ENCODE measurements around the gene CROCC.

The CROCC gene

DNA sequence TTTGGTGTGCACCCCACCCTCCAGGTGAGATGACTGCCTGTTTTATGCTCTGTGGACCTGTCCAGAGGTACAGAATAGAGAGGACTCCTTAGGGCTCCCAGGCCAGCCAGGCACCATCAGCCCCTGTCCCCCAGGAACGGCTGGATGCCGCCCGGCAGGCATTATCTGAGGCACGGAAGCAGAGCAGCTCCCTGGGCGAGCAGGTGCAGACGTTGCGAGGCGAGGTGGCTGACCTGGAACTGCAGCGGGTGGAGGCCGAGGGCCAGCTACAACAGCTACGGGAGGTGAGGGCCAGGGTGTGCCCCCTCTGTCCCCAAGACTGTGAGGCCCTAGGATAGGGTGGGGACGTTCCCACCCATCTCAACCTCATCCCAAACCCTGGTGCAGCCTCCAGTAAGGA is 47.9 kb downstream of the CROCC start:
- TF ChIP-seq FOXP2 (optimal IDR thresholded peaks at IDR 0.05; ENCODE audit: borderline replicate concordance, extremely low read depth, extremely low read length, insufficient read depth) (no peak), POLR2AphosphoS5 (IDR thresholded peaks at IDR 0.05; ENCODE audit: low read depth, low read length) (no peak; the same call in 1 of the 2 replicates), TAF1 (IDR thresholded peaks at IDR 0.05; ENCODE audit: borderline replicate concordance, insufficient read depth, low read length) (no peak), SIN3A (IDR thresholded peaks at IDR 0.05; ENCODE audit: borderline replicate concordance, insufficient read depth, low read length) (no peak)
- TF ChIP-seq, protein P1, sequence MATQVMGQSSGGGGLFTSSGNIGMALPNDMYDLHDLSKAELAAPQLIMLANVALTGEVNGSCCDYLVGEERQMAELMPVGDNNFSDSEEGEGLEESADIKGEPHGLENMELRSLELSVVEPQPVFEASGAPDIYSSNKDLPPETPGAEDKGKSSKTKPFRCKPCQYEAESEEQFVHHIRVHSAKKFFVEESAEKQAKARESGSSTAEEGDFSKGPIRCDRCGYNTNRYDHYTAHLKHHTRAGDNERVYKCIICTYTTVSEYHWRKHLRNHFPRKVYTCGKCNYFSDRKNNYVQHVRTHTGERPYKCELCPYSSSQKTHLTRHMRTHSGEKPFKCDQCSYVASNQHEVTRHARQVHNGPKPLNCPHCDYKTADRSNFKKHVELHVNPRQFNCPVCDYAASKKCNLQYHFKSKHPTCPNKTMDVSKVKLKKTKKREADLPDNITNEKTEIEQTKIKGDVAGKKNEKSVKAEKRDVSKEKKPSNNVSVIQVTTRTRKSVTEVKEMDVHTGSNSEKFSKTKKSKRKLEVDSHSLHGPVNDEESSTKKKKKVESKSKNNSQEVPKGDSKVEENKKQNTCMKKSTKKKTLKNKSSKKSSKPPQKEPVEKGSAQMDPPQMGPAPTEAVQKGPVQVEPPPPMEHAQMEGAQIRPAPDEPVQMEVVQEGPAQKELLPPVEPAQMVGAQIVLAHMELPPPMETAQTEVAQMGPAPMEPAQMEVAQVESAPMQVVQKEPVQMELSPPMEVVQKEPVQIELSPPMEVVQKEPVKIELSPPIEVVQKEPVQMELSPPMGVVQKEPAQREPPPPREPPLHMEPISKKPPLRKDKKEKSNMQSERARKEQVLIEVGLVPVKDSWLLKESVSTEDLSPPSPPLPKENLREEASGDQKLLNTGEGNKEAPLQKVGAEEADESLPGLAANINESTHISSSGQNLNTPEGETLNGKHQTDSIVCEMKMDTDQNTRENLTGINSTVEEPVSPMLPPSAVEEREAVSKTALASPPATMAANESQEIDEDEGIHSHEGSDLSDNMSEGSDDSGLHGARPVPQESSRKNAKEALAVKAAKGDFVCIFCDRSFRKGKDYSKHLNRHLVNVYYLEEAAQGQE (IDR thresholded peaks at IDR 0.05; ENCODE audit: insufficient read depth in 1 of 2, low read depth in 2 of 2, low read length in 2 of 2): no peak

DNA sequence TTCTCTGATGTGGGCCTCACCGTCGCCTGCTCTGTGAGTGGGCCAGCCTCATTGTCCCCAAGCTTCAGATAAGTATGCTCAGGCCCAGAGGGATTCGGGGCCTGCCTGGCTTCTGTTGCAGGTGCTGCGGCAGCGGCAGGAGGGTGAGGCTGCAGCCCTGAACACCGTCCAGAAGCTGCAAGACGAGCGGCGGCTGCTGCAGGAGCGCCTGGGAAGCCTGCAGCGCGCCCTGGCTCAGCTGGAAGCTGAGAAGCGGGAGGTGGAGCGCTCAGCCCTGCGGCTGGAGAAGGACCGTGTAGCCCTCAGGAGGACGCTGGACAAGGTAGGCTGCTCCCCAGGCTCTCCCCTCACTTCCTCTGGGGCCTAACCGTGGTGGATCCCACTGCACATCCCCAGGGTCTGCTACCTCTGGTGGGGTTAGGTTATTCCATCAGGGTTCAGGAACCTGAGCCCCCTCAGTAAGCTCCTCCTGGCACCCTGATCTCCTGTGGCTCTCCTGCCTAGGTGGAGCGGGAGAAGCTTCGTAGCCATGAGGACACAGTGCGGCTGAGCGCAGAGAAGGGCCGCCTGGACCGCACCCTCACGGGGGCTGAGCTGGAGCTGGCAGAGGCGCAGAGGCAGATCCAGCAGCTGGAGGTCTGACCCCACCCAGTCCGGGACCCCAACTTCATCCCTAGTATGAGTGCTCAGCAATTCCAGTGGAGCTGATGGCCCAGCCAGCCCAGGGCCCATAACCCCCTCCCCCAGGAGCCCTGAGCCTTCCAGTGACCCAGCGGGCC is 48.6 kb downstream of the CROCC start:
- TF ChIP-seq POLR2AphosphoS5 (IDR thresholded peaks at IDR 0.05; ENCODE audit: low read depth, low read length) (no peak), SIN3A (IDR thresholded peaks at IDR 0.05; ENCODE audit: borderline replicate concordance, insufficient read depth, low read length) (no peak), TAF1 (IDR thresholded peaks at IDR 0.05; ENCODE audit: borderline replicate concordance, insufficient read depth, low read length) (no peak), FOXP2 (optimal IDR thresholded peaks at IDR 0.05; ENCODE audit: borderline replicate concordance, extremely low read depth, extremely low read length, insufficient read depth) (no peak)
- TF ChIP-seq, protein P1 (IDR thresholded peaks at IDR 0.05; ENCODE audit: insufficient read depth in 1 of 2, low read depth in 2 of 2, low read length in 2 of 2): no peak

DNA sequence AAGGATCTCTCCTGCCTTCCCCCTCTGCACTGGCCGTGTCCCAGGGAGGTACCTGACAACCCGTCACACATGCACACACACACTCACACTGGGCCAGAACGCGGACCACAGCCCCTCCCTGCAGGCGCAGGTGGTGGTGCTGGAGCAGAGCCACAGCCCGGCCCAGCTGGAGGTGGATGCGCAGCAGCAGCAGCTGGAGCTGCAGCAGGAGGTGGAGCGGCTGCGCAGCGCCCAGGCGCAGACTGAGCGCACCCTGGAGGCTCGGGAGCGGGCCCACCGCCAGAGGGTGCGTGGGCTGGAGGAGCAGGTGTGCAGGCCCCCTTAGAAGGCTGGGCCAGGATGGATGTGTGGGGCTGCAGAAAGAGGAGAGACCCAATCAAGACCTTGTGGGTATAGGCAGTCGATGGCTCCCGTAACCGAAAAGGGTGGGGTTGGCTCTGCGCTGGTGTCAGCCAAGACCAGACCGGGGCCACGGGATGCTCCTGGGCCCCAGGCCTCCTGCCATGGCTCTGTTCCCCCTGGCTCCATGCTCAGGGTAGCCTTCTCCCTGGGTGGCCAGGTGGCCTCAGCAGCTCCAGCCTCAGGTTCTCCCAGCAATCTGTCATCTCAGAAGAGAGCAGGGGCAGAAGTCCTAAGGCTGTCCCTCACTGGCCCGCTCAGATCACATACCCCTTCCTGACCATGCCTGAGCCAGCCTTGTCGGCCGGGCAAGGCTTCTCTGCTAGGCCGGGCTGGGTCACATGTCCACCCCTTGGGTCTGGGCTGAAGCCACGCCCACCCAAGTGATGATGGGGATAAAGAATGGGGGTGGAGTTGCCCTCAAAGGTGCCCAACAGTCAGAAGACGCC is 49.8 kb downstream of the CROCC start:
- TF ChIP-seq FOXP2 (optimal IDR thresholded peaks at IDR 0.05; ENCODE audit: borderline replicate concordance, extremely low read depth, extremely low read length, insufficient read depth) (no peak), SIN3A (IDR thresholded peaks at IDR 0.05; ENCODE audit: borderline replicate concordance, insufficient read depth, low read length) (no peak), TAF1 (IDR thresholded peaks at IDR 0.05; ENCODE audit: borderline replicate concordance, insufficient read depth, low read length) (no peak), POLR2AphosphoS5 (IDR thresholded peaks at IDR 0.05; ENCODE audit: low read depth, low read length) (no peak; the same call in 1 of the 2 replicates)
- TF ChIP-seq, protein P1 (IDR thresholded peaks at IDR 0.05; ENCODE audit: insufficient read depth in 1 of 2, low read depth in 2 of 2, low read length in 2 of 2): no peak

DNA sequence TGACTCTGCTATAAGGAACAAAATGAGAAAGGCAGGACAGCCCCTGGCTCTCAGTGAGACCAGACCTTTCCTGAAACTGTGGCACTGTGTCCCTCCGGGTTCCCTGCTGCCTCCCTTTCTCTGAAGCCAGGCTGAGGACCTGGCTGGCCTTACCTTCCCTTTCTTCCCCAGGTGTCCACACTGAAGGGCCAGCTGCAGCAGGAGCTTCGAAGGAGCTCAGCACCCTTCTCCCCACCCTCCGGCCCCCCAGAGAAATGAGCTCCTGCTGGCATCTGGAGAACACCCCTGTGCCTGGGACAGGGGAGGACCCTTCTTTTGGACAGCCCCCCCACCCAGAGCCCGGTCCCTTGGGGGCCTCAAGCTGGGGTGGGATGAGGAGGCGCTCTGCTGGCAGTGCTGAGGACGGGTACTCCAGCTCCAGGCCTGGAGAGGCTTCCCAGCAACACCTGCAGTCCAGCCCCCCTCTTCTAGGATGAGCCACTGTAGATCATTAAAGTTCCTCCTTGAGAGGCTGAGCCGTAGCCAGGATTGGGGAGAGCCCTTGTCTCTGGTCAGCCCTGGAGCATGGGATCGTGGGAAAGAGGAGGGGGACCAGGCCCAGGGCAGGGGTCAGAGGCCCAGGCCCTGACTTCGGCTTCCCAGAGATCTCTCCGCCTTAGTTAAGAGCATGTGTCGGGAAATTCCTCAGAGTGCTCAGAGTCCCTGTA is 50.6 kb downstream of the CROCC start:
- TF ChIP-seq POLR2AphosphoS5 (IDR thresholded peaks at IDR 0.05; ENCODE audit: low read depth, low read length) (no peak), TAF1 (IDR thresholded peaks at IDR 0.05; ENCODE audit: borderline replicate concordance, insufficient read depth, low read length) (no peak), SIN3A (IDR thresholded peaks at IDR 0.05; ENCODE audit: borderline replicate concordance, insufficient read depth, low read length) (no peak), FOXP2 (optimal IDR thresholded peaks at IDR 0.05; ENCODE audit: borderline replicate concordance, extremely low read depth, extremely low read length, insufficient read depth) (no peak)
- TF ChIP-seq, protein P1 (IDR thresholded peaks at IDR 0.05; ENCODE audit: insufficient read depth in 1 of 2, low read depth in 2 of 2, low read length in 2 of 2): no peak

All from PFSK-1 (cell line).